Epidermal melanocyte (primary cell): ENCODE measurements around the gene MBOAT1.
"Not testable (repeated sequence)": the region's sequence is repeated elsewhere in the genome, so short reads cannot be mapped to it uniquely, and the experiment has no call there.

Experiments used
- DNase-seq: peaks from one replicate; pipeline ENCODE4 v3.0.0; 2011; ENCODE audit warnings: low spot score; ENCODE audit not compliant: insufficient read length

The MBOAT1 gene, protein sequence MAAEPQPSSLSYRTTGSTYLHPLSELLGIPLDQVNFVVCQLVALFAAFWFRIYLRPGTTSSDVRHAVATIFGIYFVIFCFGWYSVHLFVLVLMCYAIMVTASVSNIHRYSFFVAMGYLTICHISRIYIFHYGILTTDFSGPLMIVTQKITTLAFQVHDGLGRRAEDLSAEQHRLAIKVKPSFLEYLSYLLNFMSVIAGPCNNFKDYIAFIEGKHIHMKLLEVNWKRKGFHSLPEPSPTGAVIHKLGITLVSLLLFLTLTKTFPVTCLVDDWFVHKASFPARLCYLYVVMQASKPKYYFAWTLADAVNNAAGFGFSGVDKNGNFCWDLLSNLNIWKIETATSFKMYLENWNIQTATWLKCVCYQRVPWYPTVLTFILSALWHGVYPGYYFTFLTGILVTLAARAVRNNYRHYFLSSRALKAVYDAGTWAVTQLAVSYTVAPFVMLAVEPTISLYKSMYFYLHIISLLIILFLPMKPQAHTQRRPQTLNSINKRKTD

DNA sequence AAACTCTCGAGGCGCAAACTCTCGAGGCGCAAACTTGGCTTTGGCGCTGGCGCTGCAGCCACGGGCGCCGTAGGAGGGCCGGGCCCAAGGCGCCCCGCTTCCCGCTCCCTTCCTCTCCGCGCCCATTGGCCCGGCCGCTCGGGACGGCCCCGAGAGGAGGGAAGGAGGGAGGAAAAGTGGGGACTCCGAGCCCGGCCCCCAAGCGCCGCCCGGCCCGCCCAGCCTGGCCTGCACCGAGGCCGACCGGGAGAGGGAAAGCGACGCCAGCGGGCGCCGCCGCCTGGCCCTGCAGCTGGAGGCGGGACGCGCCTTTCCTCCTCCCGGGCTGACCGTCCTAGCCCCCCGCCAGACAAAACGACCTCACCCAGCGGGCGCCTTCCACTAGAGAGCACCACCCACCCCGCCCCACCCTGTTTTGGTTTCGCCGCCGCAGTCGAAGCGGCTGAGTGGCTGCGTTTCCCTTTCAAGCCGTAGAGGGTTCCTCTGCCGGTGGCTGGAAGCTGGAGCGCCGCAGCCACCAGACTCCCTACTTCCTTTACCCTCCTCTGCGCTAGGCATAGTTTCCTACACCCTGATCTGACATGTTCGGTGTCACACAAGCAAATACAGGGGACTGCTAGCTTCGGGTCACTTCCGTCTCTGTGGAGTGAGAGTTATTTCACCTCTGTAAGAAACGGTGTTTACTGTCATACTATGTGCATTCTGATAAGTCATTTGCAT, at the start of gene MBOAT1:
Gene MBOAT1 (minus strand): TSS at position 78 of the 720 bp plus-strand sequence. CDS start 235 bp downstream, outside the sequence.
- DNase-seq, result peak; percentile 80

DNA sequence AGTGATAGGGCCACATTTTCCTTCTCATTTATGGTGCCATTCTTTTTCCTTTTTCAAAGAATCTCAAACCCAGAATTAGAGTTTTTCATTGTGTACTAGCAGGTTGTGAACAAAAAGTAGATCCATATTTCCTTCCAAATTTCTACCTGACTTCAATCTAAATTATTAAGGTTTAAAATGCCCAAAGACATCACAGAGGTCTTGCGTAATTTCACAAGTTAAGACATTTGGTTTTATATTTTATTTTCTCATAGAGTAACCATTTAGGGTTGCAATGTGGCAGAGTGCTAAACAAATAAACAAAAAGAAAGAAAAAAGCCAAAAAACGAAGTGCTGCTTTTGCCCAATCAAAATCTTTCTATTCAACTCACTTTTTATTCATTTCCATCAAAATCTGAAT, 49.4 kb upstream of the MBOAT1 start:
- no peak for DNase-seq

DNA sequence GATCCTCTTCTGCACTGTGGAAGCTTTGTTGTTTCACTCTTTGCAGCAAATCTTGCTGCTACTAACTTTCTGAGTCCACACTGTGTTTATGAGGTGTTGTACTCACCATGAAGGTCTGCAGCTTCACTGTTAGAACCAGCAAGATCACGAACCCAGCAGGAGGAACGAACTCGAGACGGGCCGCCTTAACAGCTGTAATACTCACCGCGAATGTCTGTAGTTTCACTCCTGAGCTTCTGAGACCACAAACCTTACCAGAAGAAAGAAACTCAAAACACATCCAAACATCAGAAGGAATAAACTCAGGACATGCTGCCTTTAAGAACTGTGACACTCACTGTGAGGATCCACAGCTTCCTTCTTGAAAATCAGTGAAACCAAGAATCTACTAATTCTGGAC, 48.1 kb upstream of the MBOAT1 start:
- no peak for DNase-seq

DNA sequence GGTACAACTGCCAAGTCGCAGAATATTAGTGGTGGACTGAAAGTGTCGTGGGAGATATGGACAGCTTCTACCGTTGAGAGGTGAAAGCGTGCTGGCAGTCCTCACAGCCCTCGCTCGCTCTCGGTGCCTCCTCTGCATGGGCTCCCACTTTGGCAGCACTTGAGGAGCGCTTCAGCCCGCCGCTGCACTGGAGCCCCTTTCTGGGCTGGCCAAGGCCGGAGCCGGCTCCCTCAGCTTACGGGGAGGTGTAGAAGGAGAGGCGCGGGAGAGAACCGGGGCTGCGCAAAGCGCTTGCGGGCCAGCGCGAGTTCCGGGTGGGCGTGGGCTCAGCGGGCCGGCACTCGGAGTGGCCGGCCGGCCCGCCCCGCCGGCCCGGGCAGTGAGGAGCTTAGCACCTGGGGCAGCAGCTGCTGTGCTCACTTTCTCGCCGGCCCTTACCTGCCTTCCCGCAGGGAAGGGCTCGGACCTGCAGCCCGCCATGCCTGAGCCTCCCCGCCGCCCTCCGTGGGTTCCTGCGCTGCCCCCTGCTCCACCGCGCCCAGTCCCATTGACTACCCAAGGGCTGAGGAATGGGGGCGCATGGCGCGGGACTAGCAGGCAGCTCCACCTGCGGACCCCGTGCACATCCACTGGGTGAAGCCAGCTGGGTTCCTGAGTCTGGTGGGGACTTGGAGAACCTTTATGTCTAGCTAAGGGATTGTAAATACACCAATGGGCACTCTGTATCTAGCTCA, 47.2 kb upstream of the MBOAT1 start:
- DNase-seq, result no peak

DNA sequence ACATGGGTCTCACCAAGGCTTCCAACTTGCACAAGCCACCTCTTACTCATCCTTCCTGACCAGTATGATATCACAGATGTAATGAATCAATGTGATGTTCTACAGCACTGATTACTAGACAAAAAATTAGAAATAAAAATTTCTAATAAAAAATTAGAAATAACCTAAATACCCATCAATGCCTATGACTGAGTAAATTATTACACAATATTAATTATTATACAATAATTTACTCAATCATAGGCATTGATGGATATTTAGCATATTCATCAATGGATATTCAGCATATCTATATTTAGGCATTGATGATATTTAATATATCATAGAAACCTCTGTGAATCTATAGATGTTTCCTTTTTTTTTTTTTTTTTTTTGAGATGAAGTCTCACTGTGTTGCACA, 43.2 kb upstream of the MBOAT1 start:
- no peak for DNase-seq

DNA sequence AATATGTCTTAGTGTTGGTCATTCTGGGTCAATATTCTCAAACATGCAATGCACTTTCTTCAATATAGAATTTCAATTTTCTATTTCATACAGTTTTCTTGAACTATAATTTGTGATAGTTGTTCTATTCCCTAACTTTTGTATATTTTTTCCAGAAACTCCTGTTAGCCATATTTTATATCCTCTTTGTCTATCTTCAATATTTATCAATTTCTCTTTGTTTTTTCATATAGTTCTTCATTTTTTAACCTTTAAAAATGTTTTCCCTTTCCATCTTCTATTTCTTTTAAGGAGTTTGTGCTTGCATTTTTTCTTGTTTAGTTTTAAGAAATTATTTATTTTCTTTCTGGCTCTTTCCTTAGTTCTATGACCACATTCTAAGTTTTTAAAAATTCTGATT, 42.0 kb upstream of the MBOAT1 start:
- no peak for DNase-seq

DNA sequence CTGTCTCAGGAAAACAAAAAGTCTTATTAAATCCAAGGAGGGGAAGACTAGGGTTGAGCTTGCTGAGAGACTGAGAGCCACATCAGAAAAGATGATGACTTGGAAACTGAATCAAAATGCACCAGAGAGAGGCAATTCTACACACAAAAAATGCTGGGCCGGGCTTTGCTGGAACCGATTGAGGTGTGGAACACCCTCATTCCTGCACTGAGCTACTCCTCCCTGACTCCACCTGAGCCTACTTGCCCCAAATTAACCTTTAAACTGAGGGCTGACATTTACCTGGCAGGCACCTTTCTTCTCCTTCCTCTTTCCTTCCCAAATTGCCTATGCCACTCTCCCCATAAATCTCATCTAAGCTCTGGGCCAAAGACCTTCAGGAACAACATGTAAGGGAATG, 40.8 kb upstream of the MBOAT1 start:
- no peak for DNase-seq

DNA sequence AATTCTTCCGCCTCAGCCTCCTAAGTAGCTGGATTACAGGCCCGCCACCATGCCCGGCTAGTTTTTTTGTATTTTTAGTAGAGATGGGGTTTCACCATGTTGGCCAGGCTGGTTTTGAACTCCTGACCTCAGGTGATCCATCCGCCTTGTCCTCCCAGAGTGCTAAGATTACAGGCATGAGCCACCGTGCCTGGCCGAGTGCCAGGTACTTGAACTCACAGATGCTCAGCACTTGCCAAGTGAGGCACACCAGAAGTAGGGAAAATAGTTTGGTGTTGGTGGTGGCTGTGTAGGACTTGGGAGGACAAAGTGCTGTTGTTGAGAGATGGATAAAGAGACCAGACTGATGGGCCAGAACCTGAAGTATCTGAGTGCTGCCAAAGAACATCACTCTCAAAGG, 40.0 kb upstream of the MBOAT1 start:
- no peak for DNase-seq

DNA sequence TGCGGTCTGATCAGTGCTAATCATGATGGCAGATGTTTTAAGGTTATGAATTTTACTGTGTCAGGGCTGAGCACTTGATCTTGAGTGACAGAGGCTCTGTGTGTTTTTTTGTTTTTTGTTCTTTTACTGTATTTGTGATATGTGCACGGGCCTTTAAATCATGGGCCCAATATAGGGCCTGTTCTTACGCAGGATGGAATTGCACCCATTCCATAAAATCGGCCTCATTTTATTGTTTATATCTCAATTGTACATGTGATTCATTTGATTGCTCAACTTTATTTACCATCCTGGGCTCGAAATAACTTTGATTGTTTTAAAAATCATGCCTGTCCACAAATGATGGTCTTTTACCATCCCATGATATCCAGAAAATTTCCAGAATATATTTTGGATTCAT, 39.3 kb upstream of the MBOAT1 start:
- no peak for DNase-seq

DNA sequence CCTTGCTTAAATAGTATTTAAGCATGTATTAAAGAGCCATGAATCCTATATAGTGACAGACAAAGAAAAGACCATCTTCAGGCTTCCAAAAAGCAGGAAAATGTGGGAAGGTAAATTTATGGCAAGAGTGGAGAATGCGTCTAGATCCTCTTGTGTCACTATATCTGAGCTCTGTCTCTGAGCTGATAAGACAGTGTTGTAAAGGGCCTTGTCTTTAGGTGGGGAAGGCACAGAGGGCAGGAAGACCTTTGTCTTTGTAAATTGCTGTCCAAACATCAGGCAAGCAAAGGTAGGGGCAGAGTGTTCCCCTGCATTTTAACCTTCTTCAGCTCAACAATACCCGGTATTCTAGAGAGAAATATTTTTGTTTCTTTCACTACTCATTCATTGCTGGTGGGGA, 33.9 kb upstream of the MBOAT1 start:
- DNase-seq, result no peak

DNA sequence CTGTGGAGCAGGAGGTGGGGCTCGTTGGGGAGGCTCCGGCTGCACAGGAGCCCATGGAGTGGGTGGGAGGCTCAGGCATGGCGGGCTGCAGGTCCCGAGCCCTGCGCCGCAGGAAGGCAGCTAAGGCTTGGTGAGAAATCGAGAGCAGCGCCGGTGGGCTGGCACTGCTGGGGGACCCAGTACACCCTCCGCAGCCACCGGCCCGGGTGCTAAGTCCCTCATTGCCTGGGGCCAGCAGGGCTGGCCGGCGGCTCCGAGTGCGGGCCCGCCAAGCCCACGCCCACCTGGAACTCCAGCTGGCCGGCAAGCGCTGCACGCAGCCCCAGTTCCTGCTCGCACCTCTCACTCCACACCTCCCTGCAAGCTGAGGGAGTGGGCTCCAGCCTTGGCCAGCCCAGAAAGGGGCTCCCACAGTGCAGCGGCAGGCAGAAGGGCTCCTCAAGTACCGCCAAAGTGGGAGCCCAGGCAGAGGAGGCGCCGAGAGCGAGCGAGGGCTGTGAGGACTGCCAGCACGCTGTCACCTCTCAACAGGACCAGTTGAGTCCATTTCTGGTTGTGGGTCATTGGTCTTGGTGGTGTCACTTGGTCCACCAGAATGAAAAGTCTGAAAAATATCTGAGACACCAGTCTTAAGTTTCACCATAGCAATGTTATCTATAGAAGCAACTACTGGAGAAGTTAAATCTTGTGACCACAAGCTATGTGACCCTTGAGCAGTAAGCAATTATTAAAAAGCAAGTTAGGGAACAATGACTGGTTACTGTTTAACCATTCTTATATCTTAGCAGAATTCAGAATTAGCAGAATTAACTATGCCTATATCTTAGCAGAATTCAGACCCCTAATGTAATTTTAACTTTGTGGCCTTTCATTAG, 32.8 kb upstream of the MBOAT1 start:
- DNase-seq, result not testable (repeated sequence)

DNA sequence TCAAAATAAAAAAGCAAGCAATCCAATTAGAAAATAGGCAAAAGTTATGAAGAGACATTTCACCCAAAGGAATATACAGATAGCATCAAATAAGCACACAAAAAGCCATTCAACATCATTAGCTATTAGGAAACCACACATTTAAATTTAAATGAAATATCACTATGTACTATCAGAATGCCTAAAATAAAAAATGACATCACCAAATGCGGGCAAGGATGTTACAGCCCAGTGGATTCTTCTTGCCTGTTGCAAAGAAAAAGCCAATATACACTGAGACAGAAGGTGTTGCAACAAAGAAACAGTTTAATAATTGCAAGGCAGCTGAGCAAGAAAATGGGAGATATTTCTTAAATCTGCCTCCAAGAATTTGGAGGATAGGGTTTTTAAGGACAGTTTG, 31.0 kb upstream of the MBOAT1 start:
- no peak for DNase-seq

DNA sequence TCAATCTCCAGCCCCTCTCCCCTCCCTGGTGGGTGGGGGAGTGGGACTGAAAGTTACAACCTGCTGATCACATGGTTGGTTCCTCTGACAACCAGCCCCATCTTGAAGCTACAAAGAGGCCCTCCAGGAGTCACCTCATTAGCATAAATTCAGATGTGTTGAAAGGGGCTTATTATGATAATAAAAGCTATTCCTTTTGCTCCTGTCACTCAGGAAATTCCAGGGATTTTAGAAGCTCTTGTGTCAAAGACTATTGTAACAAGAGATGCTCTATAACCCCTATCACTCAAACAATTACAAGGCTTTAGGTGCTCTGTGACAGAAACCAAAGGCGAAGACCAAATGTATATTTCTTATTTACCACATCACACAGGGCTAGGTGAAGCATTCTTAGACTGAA, 30.1 kb upstream of the MBOAT1 start:
- no peak for DNase-seq

DNA sequence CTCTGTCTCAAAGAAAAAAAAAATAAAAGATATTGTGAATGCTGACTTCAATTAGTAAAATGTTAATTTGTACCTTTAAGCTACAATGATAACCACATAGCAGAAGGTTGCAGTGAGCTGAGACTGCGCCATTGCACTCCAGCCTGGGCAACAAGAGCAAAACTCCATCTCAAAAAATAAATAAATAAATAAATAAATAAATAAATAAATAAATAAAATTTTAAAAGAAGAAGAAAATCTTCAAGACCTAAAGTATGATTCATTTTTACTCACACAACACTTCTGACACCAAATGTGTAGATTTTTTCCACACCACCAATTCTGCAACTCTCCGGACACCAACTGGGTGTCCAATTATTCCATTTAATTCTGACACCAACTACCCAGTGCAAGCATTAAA, 28.8 kb upstream of the MBOAT1 start:
- DNase-seq, result no peak

DNA sequence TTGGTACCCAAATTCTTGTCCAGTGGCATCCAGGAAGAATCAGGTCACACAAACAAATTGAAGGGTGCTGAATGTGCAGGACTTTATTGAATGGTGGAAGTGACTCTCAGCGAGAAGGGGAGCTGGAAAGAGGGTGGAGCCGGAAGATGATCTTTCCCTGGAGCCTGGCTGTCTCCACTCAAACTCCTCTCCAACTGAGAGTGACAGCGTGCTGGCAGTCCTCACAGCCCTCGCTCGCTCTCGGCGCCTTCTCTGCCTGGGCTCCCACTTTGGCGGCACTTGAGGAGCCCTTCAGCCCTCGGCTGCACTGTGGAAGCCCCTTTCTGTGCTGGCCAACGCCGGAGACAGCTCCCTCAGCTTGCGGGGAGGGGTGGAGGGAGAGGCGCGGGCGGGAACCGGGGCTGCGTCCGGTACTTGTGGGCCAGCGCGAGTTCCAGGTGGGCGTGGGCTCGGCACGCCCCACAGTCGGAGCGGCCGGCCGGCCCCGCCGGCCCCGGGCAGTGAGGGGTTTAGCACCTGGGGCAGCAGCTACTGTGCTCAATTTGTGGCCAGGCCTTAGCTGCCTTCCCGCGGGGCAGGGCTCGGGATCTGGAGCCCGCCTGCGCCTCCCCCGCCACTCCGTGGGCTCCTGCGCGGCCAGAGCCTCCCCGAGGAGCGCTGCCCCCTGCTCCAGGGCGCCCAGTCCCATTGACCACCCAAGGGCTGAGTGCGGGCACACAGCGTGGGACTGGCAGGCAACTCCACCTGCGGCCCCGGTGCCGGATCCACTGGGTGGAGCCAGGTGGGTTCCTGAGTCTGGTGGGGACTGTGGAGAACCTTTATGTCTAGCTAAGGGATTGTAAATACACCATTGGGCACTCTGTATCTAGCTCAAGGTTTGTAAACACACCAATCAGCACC, 26.7 kb upstream of the MBOAT1 start:
- no peak for DNase-seq

DNA sequence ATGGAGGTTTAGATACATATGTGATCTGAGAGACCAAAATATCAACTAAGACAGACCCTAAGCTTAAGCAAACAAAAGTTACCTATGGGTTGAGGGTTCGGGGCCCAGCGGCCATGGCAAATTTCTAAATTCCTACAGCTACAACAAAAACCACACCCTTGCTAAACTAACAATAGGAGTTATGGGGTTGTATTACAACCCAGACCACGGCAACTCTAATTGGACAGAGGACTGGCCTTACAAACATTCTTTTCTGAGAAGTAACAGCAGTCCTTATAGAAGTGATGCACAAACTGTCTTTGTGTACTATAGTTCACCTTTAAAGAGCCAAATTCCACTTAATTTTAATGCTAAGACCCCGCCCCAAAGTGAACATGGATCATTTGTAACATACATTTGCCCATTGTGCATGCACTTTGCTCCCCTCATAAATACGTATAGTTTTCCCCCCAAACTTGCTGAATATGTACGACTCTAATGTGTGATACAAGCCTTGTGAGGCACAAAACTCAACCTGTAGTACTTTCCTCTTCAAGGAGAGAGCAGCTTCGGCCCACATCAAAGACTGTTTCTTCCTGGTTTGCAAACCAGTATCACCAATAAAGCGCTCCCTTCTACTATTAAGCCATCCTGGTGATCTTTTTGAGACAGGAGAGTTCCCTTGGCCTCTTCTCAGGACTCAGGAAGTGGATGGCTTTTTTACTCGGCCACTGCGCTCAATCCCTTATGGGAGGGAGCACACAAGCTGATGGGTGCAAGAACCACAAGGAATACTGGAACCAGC, 25.6 kb upstream of the MBOAT1 start:
- DNase-seq, result no peak

DNA sequence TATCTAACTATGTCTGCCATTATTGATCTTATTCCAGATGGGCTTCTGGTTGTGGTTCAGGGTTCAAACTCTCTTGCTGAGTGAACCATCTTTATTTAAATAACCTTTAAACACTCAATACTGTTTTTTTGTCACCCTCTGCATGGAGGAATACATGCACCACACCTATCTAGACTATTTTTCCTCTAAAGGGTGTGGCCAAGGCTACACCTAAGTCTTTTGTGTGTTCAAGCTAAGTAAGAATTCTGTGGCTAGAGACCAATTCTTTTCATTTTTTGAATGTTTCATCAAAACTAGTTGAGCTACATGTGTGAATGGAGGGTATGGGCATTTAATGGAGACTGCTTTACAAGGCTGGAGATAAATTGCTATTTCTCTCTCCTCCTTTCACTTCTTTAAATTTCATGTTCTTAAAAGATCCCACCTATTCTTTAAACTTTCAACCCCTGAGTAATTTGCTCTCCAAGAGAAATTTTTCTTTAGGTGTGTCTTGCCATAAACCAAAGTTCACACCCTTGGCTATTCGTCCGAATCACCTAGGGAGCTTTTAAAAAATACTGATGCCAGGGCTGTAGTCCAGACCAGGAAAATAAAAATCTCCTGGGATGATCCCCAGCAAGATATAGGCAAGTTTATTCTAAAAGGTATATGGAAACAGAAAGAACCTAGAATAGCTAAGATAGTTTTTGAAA, 24.8 kb upstream of the MBOAT1 start:
- DNase-seq, result no peak

DNA sequence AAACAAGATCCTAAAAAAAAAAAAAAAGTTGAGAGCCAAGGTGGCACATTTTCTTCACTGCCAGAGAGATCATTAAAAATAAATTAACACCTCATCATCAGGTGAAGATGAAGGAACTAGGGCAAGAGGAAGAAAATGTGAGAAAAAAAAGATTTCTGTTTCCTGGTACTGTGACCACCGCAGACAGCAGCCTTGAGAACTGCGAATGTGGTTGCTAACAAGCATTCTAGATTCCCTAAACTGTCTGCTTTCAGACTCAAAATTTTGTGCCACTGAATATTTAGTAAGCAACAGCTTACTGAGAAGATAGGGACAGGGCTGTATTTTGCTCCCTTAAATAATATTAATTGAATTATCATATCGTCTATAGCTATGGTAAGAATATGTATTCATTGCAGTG, 24.1 kb upstream of the MBOAT1 start:
- no peak for DNase-seq

DNA sequence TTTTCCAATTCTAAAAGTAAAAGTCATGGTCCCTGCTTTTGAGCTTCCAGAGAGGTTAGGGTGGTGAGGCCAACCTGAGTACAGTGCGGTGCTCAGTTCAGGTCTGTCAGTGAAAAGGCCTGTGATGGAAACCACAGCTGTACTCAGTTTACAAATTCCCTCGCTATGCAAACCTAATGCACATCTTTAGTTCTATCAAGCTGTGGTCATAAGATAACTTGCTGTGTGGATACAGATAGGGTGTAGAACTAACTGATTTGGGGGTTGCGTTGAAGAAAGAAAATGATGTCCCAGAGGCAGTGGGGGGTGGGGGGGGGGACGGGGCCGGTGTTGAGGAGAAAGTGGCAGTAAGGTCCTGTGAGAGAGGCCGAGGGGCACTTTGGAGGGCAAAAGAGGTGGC, 22.8 kb upstream of the MBOAT1 start:
- no peak for DNase-seq
